Spleen (tissue), 7 donors: ENCODE results near the gene IQSEC3.
"Not testable (repeated sequence)": the region's sequence is repeated elsewhere in the genome, so short reads cannot be mapped to it uniquely, and the experiment has no call there.

Source experiments
- POLR2A ChIP-seq, 3 donors: fragments of 450-650 bp; IDR thresholded peaks; one replicate each; pipeline ENCODE4 v1.5.1; 2017; ENCODE audit warnings: antibody characterized with exemption in 3 of 3, mild to moderate bottlenecking in 1 of 3
- POLR2AphosphoS5 ChIP-seq, 3 donors: sonication (generic); formaldehyde crosslinking; IDR thresholded peaks; one replicate each; pipeline ENCODE4 v1.5.1; 2017; ENCODE audit warnings: antibody characterized with exemption in 3 of 3
- TF ChIP-seq, protein P1 (sequence below), 11 experiments: fragments of 200-600 bp in 7 of 11; fragments of 450-650 bp in 4 of 11; sonication (generic) in 4 of 11; IDR thresholded peaks in 8 of 11; conservative IDR thresholded peaks in 3 of 11; 1 replicate in 7 of 11; 2 replicates in 4 of 11; pipeline versions ENCODE4 v1.4.0 to v1.8.0; 2016 to 2021; ENCODE audit warnings: antibody characterized with exemption in 11 of 11, inconsistent platforms in 4 of 11, mild to moderate bottlenecking in 1 of 11
- donor health status: DM: no; HTN: no; CAD: no; lungs with moderate emphysema.
- donor health status: DM: no; HTN: no; CAD: no.
- donor health status: DM: no; HTN: no; CAD: no.

DNA sequence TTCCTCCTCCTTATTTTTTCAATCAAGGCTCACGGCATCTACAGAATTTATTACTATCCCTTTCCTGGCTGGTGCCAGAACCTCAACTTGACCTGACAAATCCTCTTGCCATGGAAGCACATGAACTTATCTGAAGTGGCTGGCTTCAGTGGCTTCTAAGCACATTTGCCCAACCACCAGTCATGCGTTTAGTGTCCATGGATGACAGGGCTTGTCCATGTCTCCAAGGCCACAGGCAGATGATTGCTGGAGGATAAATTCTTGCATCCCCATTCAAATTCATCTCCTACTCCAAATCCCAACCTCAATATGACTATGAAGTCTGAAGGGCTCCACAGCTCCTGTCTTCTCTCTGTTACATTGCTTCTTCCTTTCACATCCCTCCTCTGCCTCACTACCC, 4.0 kb downstream of the IQSEC3 start:
- TF ChIP-seq, protein P1, sequence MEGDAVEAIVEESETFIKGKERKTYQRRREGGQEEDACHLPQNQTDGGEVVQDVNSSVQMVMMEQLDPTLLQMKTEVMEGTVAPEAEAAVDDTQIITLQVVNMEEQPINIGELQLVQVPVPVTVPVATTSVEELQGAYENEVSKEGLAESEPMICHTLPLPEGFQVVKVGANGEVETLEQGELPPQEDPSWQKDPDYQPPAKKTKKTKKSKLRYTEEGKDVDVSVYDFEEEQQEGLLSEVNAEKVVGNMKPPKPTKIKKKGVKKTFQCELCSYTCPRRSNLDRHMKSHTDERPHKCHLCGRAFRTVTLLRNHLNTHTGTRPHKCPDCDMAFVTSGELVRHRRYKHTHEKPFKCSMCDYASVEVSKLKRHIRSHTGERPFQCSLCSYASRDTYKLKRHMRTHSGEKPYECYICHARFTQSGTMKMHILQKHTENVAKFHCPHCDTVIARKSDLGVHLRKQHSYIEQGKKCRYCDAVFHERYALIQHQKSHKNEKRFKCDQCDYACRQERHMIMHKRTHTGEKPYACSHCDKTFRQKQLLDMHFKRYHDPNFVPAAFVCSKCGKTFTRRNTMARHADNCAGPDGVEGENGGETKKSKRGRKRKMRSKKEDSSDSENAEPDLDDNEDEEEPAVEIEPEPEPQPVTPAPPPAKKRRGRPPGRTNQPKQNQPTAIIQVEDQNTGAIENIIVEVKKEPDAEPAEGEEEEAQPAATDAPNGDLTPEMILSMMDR (IDR thresholded peaks at IDR 0.05 in 8 of 11, conservative IDR thresholded peaks at IDR 0.05 in 3 of 11), result not testable (repeated sequence)
- not testable (repeated sequence) for TF ChIP-seq POLR2A, POLR2AphosphoS5 (IDR thresholded peaks at IDR 0.05)
